ENCODE results near the gene DCLK3. TPM values are rescaled to one million over a fixed set of nuclear protein-coding genes. Genes with fewer than 3 reads are reported as not detected.
A peak's percentile ranks its signal among the peaks of the same experiment; 100 is the strongest.

Gene DCLK3
- total RNA-seq = not detected in 2 replicates

- DNase-seq (ENCODE audit: low read depth) = no peak
Measured at GRCh38 chr3:36763850-36764703, at the start of gene DCLK3. TSS of gene DCLK3 (minus strand) at chr3:36764553. CDS start at chr3:36764263, 290 bp downstream.

GRCh38 chr3:36813305-36813704 lies 49.0 kb upstream of the DCLK3 start:
- DNase-seq (ENCODE audit: low read depth) = no peak

- no peak for DNase-seq (ENCODE audit: low read depth)
Measured at GRCh38 chr3:36812240-36812639, 47.9 kb upstream of the DCLK3 start.

- no peak for DNase-seq (ENCODE audit: low read depth)
Measured at GRCh38 chr3:36811768-36812167, 47.4 kb upstream of the DCLK3 start.

GRCh38 chr3:36804295-36805055 lies 40.1 kb upstream of the DCLK3 start:
- DNase-seq (ENCODE audit: low read depth) = no peak

- no peak for DNase-seq (ENCODE audit: low read depth)
Measured at GRCh38 chr3:36803091-36803791, 38.9 kb upstream of the DCLK3 start.

- DNase-seq (ENCODE audit: low read depth) = no peak
Measured at GRCh38 chr3:36800533-36801116, 36.3 kb upstream of the DCLK3 start.

GRCh38 chr3:36796881-36797280 lies 32.5 kb upstream of the DCLK3 start:
- peak; percentile 88 for DNase-seq (ENCODE audit: low read depth)

- DNase-seq (ENCODE audit: low read depth) = no peak
Measured at GRCh38 chr3:36796161-36796560, 31.8 kb upstream of the DCLK3 start.

GRCh38 chr3:36795622-36796021 lies 31.3 kb upstream of the DCLK3 start:
- DNase-seq (ENCODE audit: low read depth) = no peak

GRCh38 chr3:36792342-36792741 lies 28.0 kb upstream of the DCLK3 start:
- peak; percentile 17 for DNase-seq (ENCODE audit: low read depth)

GRCh38 chr3:36790765-36791164 lies 26.4 kb upstream of the DCLK3 start:
- no peak for DNase-seq (ENCODE audit: low read depth)

- no peak for DNase-seq (ENCODE audit: low read depth)
Measured at GRCh38 chr3:36786921-36787890, 22.9 kb upstream of the DCLK3 start.

GRCh38 chr3:36784138-36784635 lies 19.8 kb upstream of the DCLK3 start:
- DNase-seq (ENCODE audit: low read depth) = no peak

GRCh38 chr3:36777424-36778218 lies 13.3 kb upstream of the DCLK3 start:
- peak; percentile 4 for DNase-seq (ENCODE audit: low read depth)

GRCh38 chr3:36776436-36776835 lies 12.1 kb upstream of the DCLK3 start:
- DNase-seq (ENCODE audit: low read depth) = no peak

- DNase-seq (ENCODE audit: low read depth) = no peak
Measured at GRCh38 chr3:36774052-36774451, 9.7 kb upstream of the DCLK3 start.

GRCh38 chr3:36771931-36772330 lies 7.6 kb upstream of the DCLK3 start:
- DNase-seq (ENCODE audit: low read depth) = no peak

- DNase-seq (ENCODE audit: low read depth) = no peak
Measured at GRCh38 chr3:36769926-36770325, 5.6 kb upstream of the DCLK3 start.

GRCh38 chr3:36765104-36765503 lies 751 bp upstream of the DCLK3 start:
- no peak for DNase-seq (ENCODE audit: low read depth)
